Kidney (tissue), 14 donors: Measurements from ENCODE around the gene ILRUN. TPM values are rescaled to one million over a fixed set of nuclear protein-coding genes. Genes with fewer than 3 reads are reported as not detected.
A peak's percentile ranks its signal among the peaks of the same experiment; 100 is the strongest.

ENCODE experiments used
- DNase-seq, 5 donors: peaks; one replicate each; pipeline ENCODE4 v3.0.0-alpha.2; 2013 to 2020
- FAIRE-seq: peaks from 2 replicates; lab custom pipeline; 2012; peaks lifted over from hg19 to GRCh38; lab: Jason Lieb, UNC
- H3K27ac ChIP-seq, 2 donors: one replicate each; pipeline ENCODE4 v1.7.0; 2013; ENCODE audit warnings: low read depth in 2 of 2, low read length in 2 of 2, inconsistent platforms in 1 of 2
- H3K27me3 ChIP-seq: one replicate; pipeline ENCODE4 v1.7.1; 2013; ENCODE audit warnings: low read length, inconsistent platforms; ENCODE audit not compliant: control insufficient read depth, insufficient read depth
- H3K36me3 ChIP-seq, 3 donors: one replicate each; pipeline versions ENCODE4 v1.7.0 to v1.7.1; 2013; ENCODE audit warnings: low read length in 3 of 3, control low read depth in 1 of 3, inconsistent platforms in 1 of 3; ENCODE audit not compliant: insufficient read depth in 3 of 3, control insufficient read depth in 2 of 3
- H3K4me1 ChIP-seq, 3 donors: one replicate each; pipeline versions ENCODE4 v1.7.0 to v1.7.1; 2013; ENCODE audit warnings: low read length in 3 of 3, inconsistent platforms in 1 of 3, low read depth in 1 of 3; ENCODE audit not compliant: control insufficient read depth in 2 of 3, insufficient read depth in 2 of 3
- H3K4me3 ChIP-seq, 3 donors: one replicate each; pipeline versions ENCODE4 v1.7.0 to v1.8.1; 2013; ENCODE audit warnings: low read length in 3 of 3, control low read depth in 1 of 3, inconsistent platforms in 1 of 3
- H3K9ac ChIP-seq, 3 donors: one replicate each; pipeline versions ENCODE4 v1.7.0 to v1.7.1; 2013; ENCODE audit warnings: low read length in 3 of 3, control low read depth in 1 of 3, inconsistent platforms in 1 of 3
- H3K9me3 ChIP-seq, 3 donors: one replicate each; pipeline versions ENCODE4 v1.7.0 to v1.7.1; 2013; ENCODE audit warnings: low read length in 3 of 3, control low read depth in 1 of 3, inconsistent platforms in 1 of 3; ENCODE audit not compliant: control insufficient read depth in 2 of 3, insufficient read depth in 1 of 3
- intact Hi-C: fragments of 100-400 bp; cut with DNase I; formaldehyde crosslinking; loops from one replicate; pipeline ENCODE4 v1.11.1; 2022
- polyA plus RNA-seq: library from polyadenylated mRNA; stranded (reverse); fragments of 350-450 nt; fragmentation: Illumina TruSeq; extraction: RNeasy Lipid Tissue Mini Kit (QIAGEN cat#74804); gene quantifications from one replicate; pipeline ENCODE4 v1.2.3, GENCODE V29; 2014; ENCODE audit warnings: low read depth, low replicate concordance; ENCODE audit not compliant: insufficient read depth
- total RNA-seq: library from RNA; stranded (reverse); fragmentation: NEBNext Ultra II Directional; extraction: Animal tissue kit (Norgen Biotek cat#: 25700); gene quantifications from one replicate; pipeline ENCODE4 v1.2.1, GENCODE V29; 2021
- TF ChIP-seq, protein P1 (sequence below): IDR thresholded peaks from 3 replicates; pipeline ENCODE4 v1.5.1; 2012; ENCODE audit warnings: mild to moderate bottlenecking, moderate library complexity, borderline replicate concordance; ENCODE audit not compliant: insufficient read depth; ENCODE audit errors: extremely low read depth
- donor health status: control.
- donor health status: control.
- donor health status: control.
- donor health status: control.
- donor health status: control.
- donor health status: DM: yes; HTN: yes; CAD: no.
- donor health status: Normal renal cell carcinoma (clear cell type).

Gene ILRUN
- total and polyA plus RNA-seq, 2 donors from 2014 or later, result 52.4 to 55.7 TPM

DNA sequence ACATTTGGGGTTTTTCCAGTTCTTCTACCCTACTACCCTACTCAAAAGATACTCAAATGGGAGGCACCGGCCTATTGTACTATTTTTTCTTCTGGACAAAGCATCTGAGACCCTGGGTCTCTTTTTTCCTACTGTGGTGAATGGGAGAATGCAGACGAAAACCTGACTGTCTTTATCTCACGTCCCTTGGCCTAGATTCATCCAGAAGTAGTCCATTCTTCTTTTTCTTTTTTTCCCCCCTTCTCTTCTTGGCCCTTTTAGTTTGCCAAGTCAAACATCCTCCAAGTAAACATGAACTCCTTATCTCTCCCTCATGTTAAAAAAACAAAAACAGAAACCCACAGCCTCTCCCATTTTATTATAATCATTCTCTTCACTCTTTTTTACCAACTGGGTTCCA lies 8.7 kb upstream of the ILRUN start:
- FAIRE-seq (no peak), DNase-seq (no peak)
- H3K4me1 ChIP-seq, result peaks cover 0 to 2% (median 0%) of the 10 kb centered on the region in 3 donors
- H3K9ac ChIP-seq, result no peak overlapping the region
- H3K4me3 ChIP-seq, result no peak overlapping the region
- H3K27me3 ChIP-seq, result no peaks in the 10 kb centered on the region
- TF ChIP-seq, protein P1, sequence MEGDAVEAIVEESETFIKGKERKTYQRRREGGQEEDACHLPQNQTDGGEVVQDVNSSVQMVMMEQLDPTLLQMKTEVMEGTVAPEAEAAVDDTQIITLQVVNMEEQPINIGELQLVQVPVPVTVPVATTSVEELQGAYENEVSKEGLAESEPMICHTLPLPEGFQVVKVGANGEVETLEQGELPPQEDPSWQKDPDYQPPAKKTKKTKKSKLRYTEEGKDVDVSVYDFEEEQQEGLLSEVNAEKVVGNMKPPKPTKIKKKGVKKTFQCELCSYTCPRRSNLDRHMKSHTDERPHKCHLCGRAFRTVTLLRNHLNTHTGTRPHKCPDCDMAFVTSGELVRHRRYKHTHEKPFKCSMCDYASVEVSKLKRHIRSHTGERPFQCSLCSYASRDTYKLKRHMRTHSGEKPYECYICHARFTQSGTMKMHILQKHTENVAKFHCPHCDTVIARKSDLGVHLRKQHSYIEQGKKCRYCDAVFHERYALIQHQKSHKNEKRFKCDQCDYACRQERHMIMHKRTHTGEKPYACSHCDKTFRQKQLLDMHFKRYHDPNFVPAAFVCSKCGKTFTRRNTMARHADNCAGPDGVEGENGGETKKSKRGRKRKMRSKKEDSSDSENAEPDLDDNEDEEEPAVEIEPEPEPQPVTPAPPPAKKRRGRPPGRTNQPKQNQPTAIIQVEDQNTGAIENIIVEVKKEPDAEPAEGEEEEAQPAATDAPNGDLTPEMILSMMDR, result no peak
- H3K27ac ChIP-seq, result no peak overlapping the region
- H3K9me3 ChIP-seq, result no peaks in the 10 kb centered on the region
- intact Hi-C loops, result no loop called here
- no peaks in the 10 kb centered on the region for H3K36me3 ChIP-seq

DNA sequence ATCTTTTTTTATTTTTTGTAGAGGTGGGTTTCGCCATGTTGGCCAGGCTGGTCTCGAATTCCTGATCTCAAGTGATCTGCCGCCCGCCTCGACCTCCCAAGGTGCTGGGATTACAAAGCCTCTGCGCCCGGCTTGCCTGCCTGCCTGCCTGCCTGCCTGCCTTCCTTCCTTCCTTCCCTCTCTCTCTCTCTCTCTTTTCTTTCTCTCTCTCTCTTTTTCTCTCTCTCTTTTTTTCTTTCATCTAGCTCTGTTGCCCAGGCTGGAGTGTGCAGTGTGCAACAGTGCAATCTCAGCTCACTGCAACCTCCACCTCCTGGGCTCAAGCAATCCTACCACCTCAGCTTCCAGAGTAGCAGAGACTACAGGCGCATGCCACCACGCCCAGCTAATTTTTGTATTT lies 4.6 kb upstream of the ILRUN start:
- H3K9ac ChIP-seq, result no peak overlapping the region
- H3K36me3 ChIP-seq, result no peaks in the 10 kb centered on the region
- intact Hi-C loops, result no loop called here
- H3K27me3 ChIP-seq, result no peaks in the 10 kb centered on the region
- TF ChIP-seq, protein P1, result no peak
- no peaks in the 10 kb centered on the region for H3K9me3 ChIP-seq
- H3K4me1 ChIP-seq, result no peaks in the 10 kb centered on the region
- no peak overlapping the region for H3K27ac ChIP-seq
- FAIRE-seq, result no peak
- no peak for DNase-seq
- no peak overlapping the region for H3K4me3 ChIP-seq

DNA sequence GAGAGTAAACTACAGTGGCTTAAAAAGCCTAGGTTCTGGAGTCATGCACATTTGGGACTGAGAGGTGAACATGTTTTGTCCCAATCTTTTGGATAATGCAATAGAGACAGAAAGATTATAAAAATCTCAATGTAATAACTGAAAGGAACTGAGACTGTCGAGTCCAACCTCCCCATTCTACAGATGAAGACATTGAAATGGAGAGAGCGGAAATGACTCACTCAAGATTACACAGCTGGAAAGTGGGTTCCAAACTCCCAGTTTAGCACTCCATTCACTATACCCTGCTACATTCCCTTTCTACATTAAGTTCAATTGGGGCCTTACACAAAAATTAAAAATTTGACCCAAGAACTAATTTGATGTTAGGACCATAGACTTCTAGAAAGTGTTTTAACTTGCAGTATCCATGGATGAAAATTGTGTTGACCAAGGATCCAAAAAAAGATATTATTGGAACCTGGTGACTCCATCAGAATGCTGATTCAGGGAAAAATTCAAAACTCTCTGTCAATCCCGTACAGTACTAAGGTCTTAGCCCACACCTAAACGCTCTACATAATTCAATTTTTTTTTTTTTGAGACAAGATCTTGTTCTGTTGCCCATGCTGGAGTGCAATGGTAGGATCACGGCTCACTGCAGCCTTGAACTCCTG lies 1.5 kb upstream of the ILRUN start:
- intact Hi-C loops, result no loop called here
- Histone ChIP-seq H3K4me1 (peaks cover 0 to 8% (median 4%) of the 10 kb centered on the region in 3 donors), H3K9me3 (no peaks in the 10 kb centered on the region), H3K36me3 (no peaks in the 10 kb centered on the region), H3K9ac (no peak overlapping the region), H3K27ac (no peak overlapping the region), H3K4me3 (no peak overlapping the region), H3K27me3 (no peaks in the 10 kb centered on the region)
- TF ChIP-seq, protein P1, result no peak
- FAIRE-seq, result no peak
- no peak for DNase-seq

DNA sequence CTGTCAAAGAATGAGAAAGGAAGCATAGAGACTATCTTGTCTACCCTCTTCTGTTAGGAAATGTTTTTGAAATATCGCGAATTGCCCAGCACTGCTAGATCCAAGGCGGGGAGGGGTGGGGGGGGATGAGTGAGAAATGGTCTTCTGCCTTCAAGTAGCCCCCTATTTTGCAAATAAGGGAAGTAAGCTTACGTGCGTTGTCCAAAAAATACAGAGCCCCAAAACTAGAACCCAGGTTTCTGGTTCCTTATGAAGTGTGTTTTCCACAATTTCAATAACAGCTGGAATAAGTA lies 923 bp upstream of the ILRUN start:
- Histone ChIP-seq H3K9me3 (no peaks in the 10 kb centered on the region), H3K4me3 (peak overlapping the region; percentile 80 to 86 (median 85)), H3K27ac (no peak overlapping the region), H3K36me3 (no peaks in the 10 kb centered on the region), H3K9ac (peak overlapping the region in 1 of 3 donors; percentile 73), H3K27me3 (no peaks in the 10 kb centered on the region), H3K4me1 (peaks cover 0 to 8% (median 4%) of the 10 kb centered on the region in 3 donors)
- TF ChIP-seq, protein P1, result no peak
- DNase-seq (no peak), FAIRE-seq (no peak)
- intact Hi-C loops, result no loop called here
